Bronchial epithelial cell (primary cell): ENCODE results near the gene TM4SF18. TPM values are rescaled to one million over a fixed set of nuclear protein-coding genes. Genes with fewer than 3 reads are reported as not detected.

ENCODE experiments used
- DNase-seq: peaks from one replicate; pipeline ENCODE4 v3.0.0-alpha.2; 2010; ENCODE audit warnings: low read depth
- FAIRE-seq: peaks from 2 replicates; lab custom pipeline; 2011; peaks lifted over from hg19 to GRCh38; lab: Jason Lieb, UNC
- H3K27me3 ChIP-seq: 2 replicates; pipeline ENCODE4 v1.5.1; 2011; ENCODE audit warnings: low read length; ENCODE audit not compliant: control insufficient read depth, insufficient read depth
- H3K36me3 ChIP-seq: 2 replicates; pipeline ENCODE4 v1.5.1; 2011; ENCODE audit warnings: low read length; ENCODE audit not compliant: control insufficient read depth, insufficient read depth
- H3K4me3 ChIP-seq: 2 replicates; pipeline ENCODE4 v1.5.1; 2011; ENCODE audit warnings: mild to moderate bottlenecking, low read depth, low read length, control low read depth
- CTCF ChIP-seq: IDR thresholded peaks from 2 replicates; pipeline ENCODE4 v1.5.1; 2011; ENCODE audit warnings: mild to moderate bottlenecking, moderate library complexity, low read length, control low read depth, inconsistent platforms; ENCODE audit not compliant: insufficient read depth, severe bottlenecking
- total RNA-seq: library from RNA; depleted of rRNA; stranded (reverse); fragments of >200 nt; gene quantifications from 2 replicates; pipeline ENCODE4 v1.2.1, GENCODE V29; 2014

TM4SF18 gene
- total RNA-seq, 1 donor from 2014 or later, result not detected

- no peak for TF ChIP-seq CTCF
- no peaks in the 10 kb centered on the region for H3K27me3 ChIP-seq
- H3K36me3 ChIP-seq, result no peaks in the 10 kb centered on the region
- DNase-seq (peak; percentile 59), FAIRE-seq (no peak)
- no peak overlapping the region for H3K4me3 ChIP-seq
Measured at GRCh38 chr3:149310796-149311534, 22.5 kb downstream of the TM4SF18 start.

- Histone ChIP-seq H3K4me3 (no peak overlapping the region), H3K27me3 (no peaks in the 10 kb centered on the region), H3K36me3 (no peaks in the 10 kb centered on the region)
- TF ChIP-seq CTCF, result no peak
- DNase-seq (no peak), FAIRE-seq (no peak)
Measured at GRCh38 chr3:149307435-149307783, 26.0 kb downstream of the TM4SF18 start.

- no peak for FAIRE-seq
- H3K4me3 ChIP-seq, result no peak overlapping the region
- peak; percentile 82 for DNase-seq
- TF ChIP-seq CTCF, result no peak
- no peaks in the 10 kb centered on the region for H3K36me3 ChIP-seq
- H3K27me3 ChIP-seq, result no peaks in the 10 kb centered on the region
Measured at GRCh38 chr3:149306751-149307434, 26.5 kb downstream of the TM4SF18 start.

- FAIRE-seq (no peak), DNase-seq (peak; percentile 74)
- TF ChIP-seq CTCF, result no peak
- H3K4me3 ChIP-seq, result no peak overlapping the region
- H3K36me3 ChIP-seq, result no peaks in the 10 kb centered on the region
- H3K27me3 ChIP-seq, result no peaks in the 10 kb centered on the region
Measured at GRCh38 chr3:149305376-149305775, 28.1 kb downstream of the TM4SF18 start.

GRCh38 chr3:149299938-149300801 lies 33.3 kb downstream of the TM4SF18 start:
- Histone ChIP-seq H3K36me3 (no peaks in the 10 kb centered on the region), H3K4me3 (no peak overlapping the region), H3K27me3 (no peaks in the 10 kb centered on the region)
- no peak for TF ChIP-seq CTCF
- DNase-seq (peak; percentile 100), FAIRE-seq (peak; percentile 97)
